OCI-LY1 (cell line): Measurements from ENCODE around the gene LIMCH1.

ENCODE experiments used
- EZH2 ChIP-seq: fragments of 200-600 bp; sonication (generic), shearing (Covaris generic); IDR thresholded peaks from 2 replicates; pipeline ENCODE4 v1.8.0; 2017; ENCODE audit warnings: borderline replicate concordance, mixed run types, mild to moderate bottlenecking, antibody characterized with exemption, low read length, moderate library complexity, mixed read lengths
- TF ChIP-seq, protein P1 (sequence below): fragments of 200-600 bp; sonication (generic), shearing (Covaris generic); IDR thresholded peaks from 2 replicates; pipeline ENCODE4 v1.5.1; 2017; ENCODE audit warnings: mild to moderate bottlenecking, antibody characterized with exemption, low read length, moderate library complexity, mixed read lengths

DNA sequence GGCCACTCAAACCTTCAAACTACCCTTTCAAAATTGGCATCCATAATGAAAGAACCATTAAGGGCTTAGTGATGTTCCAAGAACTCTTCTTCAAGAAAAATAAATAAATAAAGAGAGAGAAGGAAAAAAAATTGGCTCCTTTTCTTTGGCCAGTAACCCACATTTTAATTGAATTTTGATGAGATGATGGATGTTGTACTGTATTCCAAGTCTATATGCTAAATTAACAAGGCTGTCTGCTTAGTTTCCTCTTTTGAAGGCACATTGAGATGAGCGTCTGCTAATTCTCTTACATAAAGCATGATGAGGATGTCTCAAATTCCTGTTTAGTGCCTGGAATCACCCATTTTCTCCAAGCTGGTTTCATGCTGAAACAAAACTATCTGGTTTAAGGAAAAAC, 177.2 kb downstream of the LIMCH1 start:
- TF ChIP-seq, protein P1, sequence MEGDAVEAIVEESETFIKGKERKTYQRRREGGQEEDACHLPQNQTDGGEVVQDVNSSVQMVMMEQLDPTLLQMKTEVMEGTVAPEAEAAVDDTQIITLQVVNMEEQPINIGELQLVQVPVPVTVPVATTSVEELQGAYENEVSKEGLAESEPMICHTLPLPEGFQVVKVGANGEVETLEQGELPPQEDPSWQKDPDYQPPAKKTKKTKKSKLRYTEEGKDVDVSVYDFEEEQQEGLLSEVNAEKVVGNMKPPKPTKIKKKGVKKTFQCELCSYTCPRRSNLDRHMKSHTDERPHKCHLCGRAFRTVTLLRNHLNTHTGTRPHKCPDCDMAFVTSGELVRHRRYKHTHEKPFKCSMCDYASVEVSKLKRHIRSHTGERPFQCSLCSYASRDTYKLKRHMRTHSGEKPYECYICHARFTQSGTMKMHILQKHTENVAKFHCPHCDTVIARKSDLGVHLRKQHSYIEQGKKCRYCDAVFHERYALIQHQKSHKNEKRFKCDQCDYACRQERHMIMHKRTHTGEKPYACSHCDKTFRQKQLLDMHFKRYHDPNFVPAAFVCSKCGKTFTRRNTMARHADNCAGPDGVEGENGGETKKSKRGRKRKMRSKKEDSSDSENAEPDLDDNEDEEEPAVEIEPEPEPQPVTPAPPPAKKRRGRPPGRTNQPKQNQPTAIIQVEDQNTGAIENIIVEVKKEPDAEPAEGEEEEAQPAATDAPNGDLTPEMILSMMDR: no peak
- no peak for TF ChIP-seq EZH2
